Measurements from ENCODE around the gene GRIN3B. TPM values are rescaled to one million over a fixed set of nuclear protein-coding genes. Genes with fewer than 3 reads are reported as not detected.

Gene GRIN3B
- total and polyA plus RNA-seq, 2 of the 4 experiments (the other 2 are of a cell fraction), result under 0.01 to 0.91 TPM

DNA sequence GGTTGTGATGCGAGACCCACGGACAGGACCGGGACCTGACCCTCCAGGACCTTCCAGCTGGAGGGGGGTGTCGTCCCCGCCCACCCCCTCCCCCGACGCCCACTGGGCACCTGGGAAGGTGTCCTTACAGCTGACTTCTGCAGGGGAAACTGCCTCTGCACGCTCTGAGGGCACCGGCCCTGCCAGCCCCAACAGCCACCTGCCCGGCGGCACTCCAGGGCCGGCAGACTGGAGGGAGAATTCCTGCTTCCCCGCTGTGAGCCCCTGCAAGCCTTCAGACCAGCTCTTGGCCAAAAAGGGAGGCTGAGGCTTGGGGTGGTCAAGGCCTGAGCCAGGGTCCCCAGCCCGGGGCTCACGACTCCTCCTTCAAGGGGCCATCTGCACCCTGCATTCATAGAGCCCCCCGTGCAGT lies 27.4 kb downstream of the GRIN3B start:
- H3K36me3 ChIP-seq (ENCODE audit: control insufficient read depth, insufficient read depth, low read length), result peaks cover 29% of the 10 kb centered on the region
- peaks cover 58% of the 10 kb centered on the region for H4K20me1 ChIP-seq (ENCODE audit: insufficient read depth, low read length)
- peak overlapping the region; percentile 92 to 100; a peak in 2 of 4 replicates for H4K8ac ChIP-seq (ENCODE audit: low read depth in 2 of 2, low read length in 2 of 2)
- peak overlapping the region; percentile 97 for H3K4ac ChIP-seq (ENCODE audit: low read depth, low read length)
- ATAC-seq (ENCODE audit: low read depth) (peak; percentile 0; the same call in 1 of the 2 replicates), DNase-seq (no peak)
- no peaks in the 10 kb centered on the region for H3K27me3 ChIP-seq (ENCODE audit: control insufficient read depth, insufficient read depth, low read length)
- TF ChIP-seq RAD21 (IDR thresholded peaks at IDR 0.05; ENCODE audit: low read length) (no peak), MAFK (IDR thresholded peaks at IDR 0.05; ENCODE audit: low read depth, low read length) (no peak)
- peaks cover 4 to 28% of the 10 kb centered on the region in 2 experiments; a peak in 3 of 4 replicates for H3K79me1 ChIP-seq (ENCODE audit: low read depth in 1 of 2, low read length in 2 of 2)
- intact Hi-C loops (cut with micrococcal nuclease), result loop anchor here (5.0 kb wide), 1 partner anchor 75 kb away; the partner anchor contains the start of gene GPX4
- H3K23ac ChIP-seq (ENCODE audit: low read depth, low read length), result peak overlapping the region; percentile 95
- peak overlapping the region; percentile 53 for H2AFZ ChIP-seq (replicated peaks; ENCODE audit: low read length, poor library complexity)
- peak overlapping the region; percentile 90 for H3K18ac ChIP-seq (ENCODE audit: low read depth, low read length)
- WGBS, 2 experiments (ENCODE audit: extremely low coverage in 2 of 2, insufficient read length in 1 of 2), result 9% methylated on average over 3 of the region's 16 CpGs; no CpG with 5 or more reads in 1 of the 2 experiments
- peak overlapping the region; percentile 97 for H3K56ac ChIP-seq (ENCODE audit: extremely low read depth, insufficient read depth, low read length)
- peak overlapping the region; percentile 98 for H3K9ac ChIP-seq (ENCODE audit: low read depth, low read length)
- ChIA-PET CTCF (no interaction called here), POLR2A (ENCODE audit: unreplicated experiment) (interaction anchor here (0.9 to 1.5 kb wide), 3 partner anchors 9 to 14 kb away, joined by 3 to 5 read pairs (median 5); partner anchors contain the start of gene ABCA7)
- in situ Hi-C loops (cut with MboI; ENCODE audit: low sequenced_read_pairs), result no loop called here
- peak overlapping the region; percentile 75 for H4K5ac ChIP-seq (ENCODE audit: low read depth, low read length)
- H2BK120ac ChIP-seq (ENCODE audit: low read depth, low read length), result peak overlapping the region; percentile 74; the same call in 1 of the 2 replicates
- BruUV-seq (replicated peaks), result no TSS peak
- H3K27ac ChIP-seq (ENCODE audit: insufficient read depth, low read length), result peak overlapping the region; percentile 99
- H2AK5ac ChIP-seq (ENCODE audit: low read depth, low read length), result peak overlapping the region; percentile 89
- H3K4me2 ChIP-seq (ENCODE audit: low read depth, low read length), result peak overlapping the region; percentile 92
- H3K9me1 ChIP-seq (ENCODE audit: insufficient read depth, low read length), result peaks cover 8% of the 10 kb centered on the region; the same call in 1 of the 2 replicates
- no peak overlapping the region for H2BK20ac ChIP-seq (ENCODE audit: low read depth, low read length)
- peak overlapping the region; percentile 100 for H2AK9ac ChIP-seq (replicated peaks; ENCODE audit: low read depth, low read length, poor library complexity)
- H3K14ac ChIP-seq (replicated peaks; ENCODE audit: low read depth, low read length), result peak overlapping the region; percentile 97
- dilution Hi-C loops (cut with HindIII; ENCODE audit: low sequenced_read_pairs, unreplicated experiment), result no loop called here
- 0 out of 3 replicates have a peak overlapping the region, but pooled peaks have one; percentile 30 for H2BK15ac ChIP-seq (ENCODE audit: low read depth, low read length)
- peak overlapping the region; percentile 95 for H4K91ac ChIP-seq (ENCODE audit: insufficient read depth, low read depth, low read length)
- peak overlapping the region; percentile 81 for H2BK5ac ChIP-seq (ENCODE audit: low read depth, low read length, poor library complexity, severe bottlenecking)
- no peaks in the 10 kb centered on the region for H3K9me3 ChIP-seq (ENCODE audit: control insufficient read depth, insufficient read depth, low read length)
- H3K4me3 ChIP-seq (ENCODE audit: insufficient read depth, low read depth, low read length), result peak overlapping the region; percentile 93
- peaks cover 16% of the 10 kb centered on the region for H3K4me1 ChIP-seq (ENCODE audit: control insufficient read depth, insufficient read depth, low read length)

All from IMR-90 (cell line).